GM23248 (cell line): ENCODE data around the gene SSH3.

Experiments
- EZH2 ChIP-seq: fragments of 200-600 bp; sonication (generic); IDR thresholded peaks from 2 replicates; pipeline ENCODE4 v1.6.1; 2018; ENCODE audit warnings: antibody characterized with exemption, mild to moderate bottlenecking; ENCODE audit not compliant: insufficient read depth, poor library complexity, severe bottlenecking
- EZH2phosphoT487 ChIP-seq: fragments of 200-600 bp; sonication (generic); IDR thresholded peaks from 2 replicates; pipeline ENCODE4 v1.6.1; 2018; ENCODE audit warnings: antibody characterized with exemption, moderate library complexity, mild to moderate bottlenecking, low read depth; ENCODE audit not compliant: insufficient read depth

- TF ChIP-seq EZH2phosphoT487 (no peak), EZH2 (no peak)
These were observed 15.2 kb upstream of the SSH3 start for GRCh38 chr11:67288198-67288451.
